GM21526 (cell line): ENCODE results near the gene ERG.

Experiments
- ATAC-seq: cut with Tn5 transposase; IDR thresholded peaks from one replicate; pipeline ENCODE4 v1.9.1; 2021; ENCODE audit warnings: moderate library complexity; ENCODE audit not compliant: unreplicated experiment, low FRiP score

The ERG gene

GRCh38 chr21:38476385-38476784 is 21.9 kb downstream of the ERG start:
- no peak for ATAC-seq

- ATAC-seq: no peak
Observed at GRCh38 chr21:38475519-38475918, 22.8 kb downstream of the ERG start.

GRCh38 chr21:38474796-38475195 is 23.5 kb downstream of the ERG start:
- ATAC-seq: no peak

DNA sequence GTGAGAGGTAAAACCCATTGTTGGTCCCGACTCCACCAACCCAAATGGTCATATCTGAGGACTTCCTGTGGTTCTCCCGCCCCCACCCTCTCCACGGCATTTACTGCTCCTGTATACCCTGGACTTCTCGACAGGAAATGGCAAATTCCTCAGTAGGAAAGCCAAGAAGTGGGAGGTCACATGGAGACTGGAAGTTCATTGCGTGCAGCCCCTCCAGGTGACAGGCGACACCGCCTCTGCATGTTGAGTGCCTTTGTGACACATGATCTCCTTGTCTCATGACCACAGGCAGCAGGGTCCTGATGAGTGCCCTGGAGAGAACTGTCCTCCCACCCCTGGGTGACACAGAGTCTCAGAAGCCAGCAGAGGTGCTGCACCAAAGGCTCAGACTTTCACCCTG is 24.2 kb downstream of the ERG start:
- no peak for ATAC-seq

GRCh38 chr21:38472412-38473108 is 25.7 kb downstream of the ERG start:
- ATAC-seq: no peak

DNA sequence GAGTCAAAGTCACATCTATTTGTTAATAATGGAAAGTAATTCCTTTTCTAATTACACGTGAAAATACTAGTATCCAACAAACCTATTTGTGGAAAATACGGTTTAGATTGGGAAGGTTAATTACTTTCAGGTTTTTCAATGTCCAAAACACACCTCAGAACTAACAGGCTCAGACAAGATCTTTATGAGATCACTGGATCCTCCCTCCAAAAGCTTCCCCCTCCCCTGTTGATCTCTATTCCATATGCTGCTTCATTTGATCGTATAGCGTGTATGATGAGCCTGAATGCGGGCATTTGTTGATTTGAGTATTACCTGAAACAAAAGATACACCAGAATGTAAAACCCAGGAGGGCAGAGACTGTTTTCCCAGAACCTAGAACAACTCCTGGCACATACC is 26.5 kb downstream of the ERG start:
- ATAC-seq: no peak

- no peak for ATAC-seq
Observed at GRCh38 chr21:38470755-38471154, 27.5 kb downstream of the ERG start.

DNA sequence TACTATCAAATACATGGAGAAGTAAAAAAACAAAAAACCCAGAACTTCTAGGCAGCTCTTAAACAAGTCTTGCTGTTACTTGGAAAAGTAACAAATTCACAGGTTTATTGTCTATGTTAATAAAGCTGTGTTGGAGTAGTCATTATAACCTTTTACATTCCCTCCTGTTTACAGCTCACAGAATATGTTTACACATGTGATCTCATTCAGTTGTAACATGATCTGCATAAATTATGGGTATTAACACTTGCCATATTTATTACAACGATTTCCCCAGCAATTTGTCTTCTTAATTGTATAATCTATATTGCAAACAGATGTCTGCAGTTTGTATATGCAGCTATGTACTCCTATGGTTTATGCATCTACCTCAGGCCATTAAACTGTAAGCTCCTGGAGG is 28.6 kb downstream of the ERG start:
- no peak for ATAC-seq

GRCh38 chr21:38468989-38469388 is 29.3 kb downstream of the ERG start:
- ATAC-seq: no peak

- no peak for ATAC-seq
Observed at GRCh38 chr21:38467911-38468310, 30.4 kb downstream of the ERG start.

GRCh38 chr21:38467374-38467773 is 30.9 kb downstream of the ERG start:
- ATAC-seq: no peak

- no peak for ATAC-seq
Observed at GRCh38 chr21:38460171-38460742, 38.0 kb downstream of the ERG start.

- ATAC-seq: no peak
Observed at GRCh38 chr21:38459490-38459889, 38.8 kb downstream of the ERG start.

GRCh38 chr21:38455403-38455802 is 42.9 kb downstream of the ERG start:
- ATAC-seq: no peak

- no peak for ATAC-seq
Observed at GRCh38 chr21:38454702-38455101, 43.6 kb downstream of the ERG start.

DNA sequence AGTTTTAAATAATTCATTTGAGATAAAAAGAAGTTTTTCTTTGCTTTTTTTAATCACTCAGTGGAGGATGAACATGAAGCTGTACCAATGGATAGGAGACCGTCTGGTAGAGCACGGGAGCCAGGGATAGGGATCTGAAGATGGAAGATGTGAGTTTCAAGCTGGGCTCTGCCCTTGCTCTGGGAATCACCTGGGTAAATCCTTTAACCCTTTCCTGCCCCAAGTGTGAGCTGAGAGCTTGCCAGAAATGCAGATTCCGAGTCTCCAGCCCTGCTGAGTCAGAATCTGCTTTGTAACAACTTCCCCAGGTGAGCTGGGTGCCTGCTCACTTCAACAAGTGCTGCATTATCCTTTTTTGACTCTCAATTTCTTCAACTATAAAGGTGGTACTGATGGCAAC is 44.1 kb downstream of the ERG start:
- ATAC-seq: no peak

GRCh38 chr21:38448671-38449385 is 49.4 kb downstream of the ERG start:
- no peak for ATAC-seq

DNA sequence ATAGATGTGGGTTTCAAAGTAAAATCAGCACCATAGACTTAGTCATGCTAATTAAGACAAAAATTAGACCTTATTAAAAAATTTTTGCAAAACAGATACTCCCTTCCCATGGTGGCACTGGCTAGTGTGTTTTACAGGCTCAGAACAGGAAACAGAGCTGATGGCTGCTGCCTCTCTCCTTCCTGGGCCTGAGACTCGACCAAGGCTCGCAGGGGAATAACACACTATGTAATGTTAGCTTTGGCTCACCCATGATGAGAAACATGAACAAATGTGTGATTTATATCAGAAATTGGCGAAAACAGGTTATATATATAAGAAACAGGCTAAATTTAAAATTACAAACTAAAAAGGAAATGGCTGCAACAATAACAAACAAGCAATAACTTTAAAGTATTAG is 50.7 kb downstream of the ERG start:
- no peak for ATAC-seq

- no peak for ATAC-seq
Observed at GRCh38 chr21:38444691-38445090, 53.6 kb downstream of the ERG start.

DNA sequence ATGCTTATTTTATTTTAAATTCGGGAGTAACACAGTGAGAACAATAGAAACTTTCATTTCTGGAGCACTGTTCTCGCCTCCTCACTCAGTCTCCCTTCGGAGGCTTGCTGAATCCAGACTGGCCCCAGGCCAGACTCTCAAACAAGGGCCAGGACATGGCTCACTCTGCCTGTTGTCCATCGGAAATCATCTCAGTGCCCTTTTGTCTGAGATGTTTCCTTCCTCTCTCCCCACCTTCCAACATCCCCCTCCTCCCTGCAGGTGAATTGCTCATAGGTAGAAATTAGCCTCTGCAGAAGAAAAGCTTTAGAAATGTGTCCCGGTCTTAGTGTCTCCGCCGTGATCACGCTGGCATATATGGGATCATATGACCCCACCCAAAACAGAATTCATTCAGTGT is 55.2 kb downstream of the ERG start:
- ATAC-seq: no peak

GRCh38 chr21:38441153-38441552 is 57.1 kb downstream of the ERG start:
- no peak for ATAC-seq

DNA sequence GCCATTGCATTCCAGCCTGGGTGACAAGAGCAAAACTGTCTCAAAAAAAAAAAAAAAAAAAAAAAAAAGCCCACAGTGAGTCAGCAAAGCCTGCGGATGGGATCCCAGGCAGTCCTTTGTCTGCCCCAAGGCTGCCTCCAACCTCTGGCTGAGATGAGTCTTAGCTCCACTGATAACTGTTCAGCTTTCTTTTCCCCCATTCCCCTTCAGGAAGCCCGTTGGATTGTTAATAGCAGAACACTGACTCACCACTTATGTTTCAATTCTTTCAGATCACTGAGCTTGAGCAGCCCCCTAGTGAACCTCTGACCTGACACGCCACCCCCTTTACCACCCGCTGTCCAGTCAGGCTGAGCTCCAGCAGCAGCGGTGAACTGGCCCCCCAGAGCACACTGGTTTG is 57.5 kb downstream of the ERG start:
- no peak for ATAC-seq
